GM12878 (cell line): ENCODE data around the gene MSI2. TPM values are rescaled to one million over a fixed set of nuclear protein-coding genes. Genes with fewer than 3 reads are reported as not detected.

ENCODE experiments used
- CHD4 ChIP-seq: fragments of 200-600 bp; sonication (generic); IDR thresholded peaks from 2 replicates; pipeline ENCODE4 v1.6.1; 2016; ENCODE audit warnings: mild to moderate bottlenecking
- CTCF ChIP-seq, 3 experiments: IDR thresholded peaks in 2 of 3; conservative IDR thresholded peaks in 1 of 3; 2 replicates each; pipeline ENCODE4 v1.5.1; 2011; ENCODE audit warnings: low read depth in 3 of 3, low read length in 3 of 3, mild to moderate bottlenecking in 3 of 3, control low read depth in 2 of 3, moderate library complexity in 2 of 3, inconsistent platforms in 1 of 3, mixed read lengths in 1 of 3; ENCODE audit not compliant: control insufficient read depth in 2 of 3, insufficient read depth in 1 of 3; ENCODE audit errors: extremely low read depth in 1 of 3
- GABPA ChIP-seq: IDR thresholded peaks from 2 replicates; pipeline ENCODE4 v1.6.1; 2014; ENCODE audit warnings: antibody characterized with exemption, low read depth, mild to moderate bottlenecking, inconsistent platforms
- IRF5 ChIP-seq: fragments of 450-650 bp; IDR thresholded peaks from 2 replicates; pipeline ENCODE4 v1.6.1; 2017; ENCODE audit warnings: borderline replicate concordance
- MTA2 ChIP-seq: fragments of 450-650 bp; IDR thresholded peaks from 2 replicates; pipeline ENCODE4 v1.6.1; 2016; ENCODE audit warnings: low read depth, mild to moderate bottlenecking, moderate library complexity
- MYB ChIP-seq: fragments of 150-350 bp; IDR thresholded peaks from 2 replicates; pipeline ENCODE4 v1.6.1; 2014; ENCODE audit warnings: mild to moderate bottlenecking, low read depth, low read length, borderline replicate concordance
- NFIC ChIP-seq: IDR thresholded peaks from 2 replicates; pipeline ENCODE4 v1.6.1; 2012; ENCODE audit warnings: low read depth, mild to moderate bottlenecking, inconsistent platforms, low read length, moderate library complexity
- NFYA ChIP-seq: IDR thresholded peaks from 2 replicates; pipeline ENCODE4 v1.6.1; 2011; ENCODE audit warnings: low read depth, mild to moderate bottlenecking, low read length, improper control_type of control experiment, borderline replicate concordance
- POLR2A ChIP-seq: IDR thresholded peaks from 2 replicates; pipeline ENCODE4 v1.6.1; 2011; ENCODE audit warnings: low read depth, mild to moderate bottlenecking, low read length
- RAD21 ChIP-seq: IDR thresholded peaks from 2 replicates; pipeline ENCODE4 v1.6.1; 2011; ENCODE audit warnings: mild to moderate bottlenecking, low read depth, low read length, moderate library complexity; ENCODE audit not compliant: insufficient read depth
- RELA ChIP-seq: fragments of 450-650 bp; IDR thresholded peaks from 2 replicates; pipeline ENCODE4 v1.8.0; 2014; ENCODE audit warnings: borderline replicate concordance; ENCODE audit not compliant: partially characterized antibody
- TAF1 ChIP-seq: IDR thresholded peaks from 2 replicates; pipeline ENCODE4 v1.6.1; 2011; ENCODE audit warnings: mild to moderate bottlenecking, low read depth, low read length, borderline replicate concordance
- polyA plus RNA-seq, 11 experiments: library from polyadenylated mRNA; depleted of rRNA in 4 of 11; unstranded in 6 of 11; stranded (reverse) in 5 of 11; fragments of >200 nt; fragmentation: Nextera tagmentation in 4 of 11; fragmentation: Illumina TruSeq in 1 of 11; extraction: Ambion mirVana in 4 of 11; extraction: Trizol in 1 of 11; gene quantifications; 1 replicate in 1 of 11; 2 replicates in 10 of 11; pipeline versions ENCODE4 v1.2.1 to v1.2.3, GENCODE V29; 2011 to 2016; ENCODE audit warnings: inconsistent platforms in 2 of 11, missing spikeins in 2 of 11, low read depth in 1 of 11
- total RNA-seq, 4 experiments: library from RNA; depleted of rRNA in 3 of 4; stranded (reverse); fragments of >200 nt in 3 of 4; fragmentation: Illumina TruSeq in 1 of 4; extraction: Trizol in 1 of 4; gene quantifications; 2 replicates each; pipeline versions ENCODE4 v1.2.1 to v1.2.3, GENCODE V29; 2013 to 2021

The MSI2 gene
- total and polyA plus RNA-seq, 10 of the 15 experiments (the other 5 are each of a cell fraction or from before 2014, with no cell fraction given), result 6.1 to 76.1 (median 42.0) TPM

DNA sequence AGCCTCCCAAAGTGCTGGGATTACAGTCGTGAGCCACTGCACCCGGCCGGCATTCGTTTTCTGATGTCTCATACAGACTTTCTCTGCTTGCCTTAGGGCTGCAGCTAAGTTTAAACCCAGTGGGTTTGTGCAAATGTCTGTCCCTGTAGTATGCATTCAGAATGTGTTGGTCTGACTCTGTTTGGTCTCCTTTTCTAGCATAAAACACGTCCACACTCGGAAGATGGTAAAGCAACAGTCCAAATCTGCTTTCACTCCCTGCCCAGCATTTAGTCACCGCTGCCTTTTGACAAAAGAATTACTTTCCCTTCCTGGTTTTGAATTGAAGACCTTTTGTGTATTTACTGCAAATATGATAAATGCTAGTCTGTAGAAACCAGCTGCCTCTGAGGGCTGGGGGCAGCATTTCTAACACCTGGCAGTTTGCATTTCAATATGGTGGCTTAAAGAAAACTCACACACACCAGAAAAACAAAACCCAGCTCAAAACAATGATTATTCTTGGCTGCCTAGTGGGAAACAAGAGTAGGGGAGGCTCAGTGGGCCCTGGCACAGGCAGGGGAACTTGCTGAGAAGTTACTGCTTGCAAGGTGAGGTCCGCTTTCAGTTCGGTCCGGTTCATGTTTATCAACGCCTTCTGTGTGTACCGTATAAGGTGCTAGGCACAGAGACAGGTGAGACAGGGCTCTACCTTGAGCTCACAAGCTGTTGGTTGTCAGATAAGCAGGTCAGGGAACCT lies 56.9 kb downstream of the MSI2 start (continued):
- TF ChIP-seq CHD4 (no peak), NFYA (no peak), MYB (no peak), POLR2A (no peak), MTA2 (no peak), RELA (no peak), TAF1 (no peak), GABPA (no peak), NFIC (no peak), RAD21 (no peak), IRF5 (no peak), CTCF (IDR thresholded peaks at IDR 0.05 in 2 of 3, conservative IDR thresholded peaks at IDR 0.05 in 1 of 3; ENCODE audit: control insufficient read depth in 2 of 3, extremely low read depth in 1 of 3, insufficient read depth in 1 of 3, low read depth in 3 of 3, low read length in 3 of 3) (no peak)
